Testis (tissue), 2 donors: ENCODE results near the gene C1QTNF9.

Experiments used
- CTCF ChIP-seq, 3 experiments: fragments of 450-650 bp in 2 of 3; fragments of 200-600 bp in 1 of 3; sonication (generic) in 1 of 3; IDR thresholded peaks; one replicate each; pipeline ENCODE4 v1.5.1; 2016 to 2019; ENCODE audit warnings: antibody characterized with exemption in 3 of 3, mild to moderate bottlenecking in 2 of 3, moderate library complexity in 1 of 3
- POLR2A ChIP-seq: fragments of 450-650 bp; IDR thresholded peaks from one replicate; pipeline ENCODE4 v1.6.1; 2017; ENCODE audit warnings: antibody characterized with exemption, mild to moderate bottlenecking, moderate library complexity

GRCh38 chr13:24269821-24270220 lies 39.6 kb upstream of the C1QTNF9 start:
- TF ChIP-seq CTCF (IDR thresholded peaks at IDR 0.05), result no peak
- no peak for TF ChIP-seq POLR2A
